ENCODE data around the gene ARL3. TPM values are rescaled to one million over a fixed set of nuclear protein-coding genes. Genes with fewer than 3 reads are reported as not detected.

ARL3 gene
- total RNA-seq, 4 donors from 2014 or later, result 7.1 to 9.8 (median 9.1) TPM

DNA sequence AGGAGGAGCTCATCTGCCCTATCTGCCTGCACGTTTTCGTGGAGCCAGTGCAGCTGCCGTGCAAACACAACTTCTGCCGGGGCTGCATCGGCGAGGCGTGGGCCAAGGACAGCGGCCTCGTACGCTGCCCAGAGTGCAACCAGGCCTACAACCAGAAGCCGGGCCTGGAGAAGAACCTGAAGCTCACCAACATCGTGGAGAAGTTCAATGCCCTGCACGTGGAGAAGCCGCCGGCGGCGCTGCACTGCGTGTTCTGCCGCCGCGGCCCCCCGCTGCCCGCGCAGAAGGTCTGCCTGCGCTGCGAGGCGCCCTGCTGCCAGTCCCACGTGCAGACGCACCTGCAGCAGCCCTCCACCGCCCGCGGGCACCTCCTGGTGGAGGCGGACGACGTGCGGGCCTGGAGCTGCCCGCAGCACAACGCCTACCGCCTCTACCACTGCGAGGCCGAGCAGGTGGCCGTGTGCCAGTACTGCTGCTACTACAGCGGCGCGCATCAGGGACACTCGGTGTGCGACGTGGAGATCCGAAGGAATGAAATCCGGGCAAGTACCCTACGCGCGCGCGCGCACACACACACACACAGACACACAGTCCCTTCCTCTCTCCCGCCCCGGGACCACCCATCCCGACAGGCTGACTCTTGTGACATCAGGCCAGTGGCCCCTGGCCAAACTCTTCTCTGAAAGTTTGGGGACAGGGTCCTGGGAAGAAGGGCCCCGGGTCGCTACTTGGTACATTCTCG, 69.4 kb downstream of the ARL3 start:
- ATAC-seq, result peak; percentile 13
- no CpG with 5 or more reads among the region's 62 CpGs for whole genome bisulfite sequencing, 2 donors (ENCODE audit: low coverage in 1 of 2)
- TF ChIP-seq, protein P1, sequence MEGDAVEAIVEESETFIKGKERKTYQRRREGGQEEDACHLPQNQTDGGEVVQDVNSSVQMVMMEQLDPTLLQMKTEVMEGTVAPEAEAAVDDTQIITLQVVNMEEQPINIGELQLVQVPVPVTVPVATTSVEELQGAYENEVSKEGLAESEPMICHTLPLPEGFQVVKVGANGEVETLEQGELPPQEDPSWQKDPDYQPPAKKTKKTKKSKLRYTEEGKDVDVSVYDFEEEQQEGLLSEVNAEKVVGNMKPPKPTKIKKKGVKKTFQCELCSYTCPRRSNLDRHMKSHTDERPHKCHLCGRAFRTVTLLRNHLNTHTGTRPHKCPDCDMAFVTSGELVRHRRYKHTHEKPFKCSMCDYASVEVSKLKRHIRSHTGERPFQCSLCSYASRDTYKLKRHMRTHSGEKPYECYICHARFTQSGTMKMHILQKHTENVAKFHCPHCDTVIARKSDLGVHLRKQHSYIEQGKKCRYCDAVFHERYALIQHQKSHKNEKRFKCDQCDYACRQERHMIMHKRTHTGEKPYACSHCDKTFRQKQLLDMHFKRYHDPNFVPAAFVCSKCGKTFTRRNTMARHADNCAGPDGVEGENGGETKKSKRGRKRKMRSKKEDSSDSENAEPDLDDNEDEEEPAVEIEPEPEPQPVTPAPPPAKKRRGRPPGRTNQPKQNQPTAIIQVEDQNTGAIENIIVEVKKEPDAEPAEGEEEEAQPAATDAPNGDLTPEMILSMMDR (IDR thresholded peaks at IDR 0.05), result peak in 3 of 4 experiments; percentile 75 to 81 (median 77)
- TF ChIP-seq EP300 (IDR thresholded peaks at IDR 0.05), result no peak
- TF ChIP-seq POLR2AphosphoS5 (IDR thresholded peaks at IDR 0.05), result peak; percentile 70
- TF ChIP-seq POLR2A (IDR thresholded peaks at IDR 0.05), result peak in 1 of 2 donors; percentile 39
- peak overlapping the region; percentile 50 to 69 for H3K4me3 ChIP-seq
- H3K36me3 ChIP-seq, result peaks cover 0 to 3% of the 10 kb centered on the region in 2 donors
- H3K27me3 ChIP-seq, result no peaks in the 10 kb centered on the region
- peaks cover 0 to 51% (median 29%) of the 10 kb centered on the region in 3 donors for H3K4me1 ChIP-seq
- peak overlapping the region; percentile 97 to 99 (median 98) for H3K27ac ChIP-seq
- H3K9me3 ChIP-seq, result no peaks in the 10 kb centered on the region

DNA sequence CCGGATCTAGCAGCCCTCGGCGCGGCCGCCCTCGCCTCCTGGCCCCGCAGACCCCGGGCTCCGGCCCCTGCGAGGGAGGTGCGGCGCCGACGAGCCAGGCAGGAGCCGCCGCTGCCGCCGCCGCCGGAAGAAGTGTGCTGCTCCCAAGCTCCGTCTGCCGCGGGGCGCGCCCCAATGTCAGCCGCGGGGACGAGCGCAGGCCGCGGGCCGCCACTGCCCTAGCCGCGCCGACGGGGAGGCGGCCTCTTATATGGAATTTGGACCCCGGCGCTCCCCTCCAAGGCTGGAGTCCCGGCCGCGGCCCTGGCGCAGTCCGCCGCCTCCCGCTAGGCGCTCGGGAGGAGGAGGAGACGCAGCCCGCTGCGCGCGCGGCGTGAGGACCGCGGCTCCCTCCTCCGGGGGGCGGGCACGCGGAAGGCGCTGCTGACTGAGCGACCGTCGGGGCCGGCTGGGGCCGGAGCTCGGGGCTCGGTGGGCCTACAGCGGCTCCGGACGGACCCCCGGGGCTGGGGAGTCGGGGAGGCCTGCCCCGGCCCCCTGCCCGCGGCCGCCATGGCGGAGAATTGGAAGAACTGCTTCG, 70.0 kb downstream of the ARL3 start, which contains the start of gene TRIM8:
Gene TRIM8 (plus strand): TSS at position 414 of the 580 bp plus-strand sequence. CDS start 139 bp downstream, at position 553.
- Histone ChIP-seq H3K9me3 (no peaks in the 10 kb centered on the region), H3K27ac (peak within 1 kb of the TSS; percentile 97 to 99 (median 98)), H3K4me1 (peaks cover 0 to 44% (median 23%) of the 10 kb centered on the region in 3 donors), H3K36me3 (peaks cover 0 to 3% of the 10 kb centered on the region in 2 donors), H3K27me3 (no peaks in the 10 kb centered on the region), H3K4me3 (peak within 1 kb of the TSS; percentile 50 to 69)
- no CpG with 5 or more reads among the region's 80 CpGs for WGBS, 2 donors (ENCODE audit: low coverage in 1 of 2)
- ATAC-seq, result no peak
- TF ChIP-seq POLR2A (IDR thresholded peaks at IDR 0.05) (peak in 1 of 2 donors; percentile 54), POLR2AphosphoS5 (IDR thresholded peaks at IDR 0.05) (no peak), EP300 (IDR thresholded peaks at IDR 0.05) (no peak)
- TF ChIP-seq, protein P1 (IDR thresholded peaks at IDR 0.05), result peak in 2 of 4 experiments; percentile 9 to 16

DNA sequence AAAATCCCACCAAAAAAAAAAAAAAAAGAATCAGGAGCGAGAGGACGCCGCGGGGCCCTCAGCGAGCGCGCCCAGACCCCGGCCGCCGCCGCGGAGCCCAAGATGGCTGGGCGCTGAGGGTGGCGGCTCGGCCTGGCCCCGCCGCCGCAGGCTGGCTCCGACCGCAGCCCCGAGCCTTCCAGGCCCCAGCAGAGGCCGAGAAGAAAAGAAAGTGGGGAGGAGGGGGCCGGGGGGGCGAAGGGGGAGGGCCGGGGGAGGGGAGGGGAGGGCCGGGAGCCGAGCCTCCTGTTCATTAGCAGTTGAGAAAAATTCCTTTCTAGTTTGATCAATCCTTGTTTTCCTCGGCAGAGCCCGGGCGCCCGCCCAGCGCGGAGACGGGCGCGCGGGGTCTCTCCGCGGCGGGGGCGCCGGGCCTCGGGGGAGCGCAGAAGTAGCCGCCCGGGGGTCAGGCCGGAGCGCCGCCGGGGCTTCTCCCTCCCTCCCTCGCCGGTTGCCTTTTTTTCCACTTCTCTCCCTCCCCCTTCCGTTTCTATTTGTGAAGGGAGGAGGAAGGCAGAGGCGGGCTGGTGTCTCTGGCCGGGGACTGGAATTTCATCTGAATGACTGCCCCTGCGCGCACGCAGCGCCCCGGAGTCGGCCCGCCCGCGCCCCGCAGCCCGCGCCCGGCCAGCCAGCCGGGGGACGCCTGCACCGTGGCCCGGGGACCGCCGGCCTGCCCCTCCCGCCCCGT, 70.7 kb downstream of the ARL3 start:
- Histone ChIP-seq H3K4me3 (peak overlapping the region; percentile 50 to 69), H3K36me3 (peaks cover 0 to 3% of the 10 kb centered on the region in 2 donors), H3K9me3 (no peaks in the 10 kb centered on the region), H3K4me1 (peaks cover 0 to 38% (median 16%) of the 10 kb centered on the region in 3 donors), H3K27me3 (no peaks in the 10 kb centered on the region), H3K27ac (peak overlapping the region; percentile 97 to 99 (median 98))
- peak; percentile 48 for TF ChIP-seq POLR2AphosphoS5 (IDR thresholded peaks at IDR 0.05)
- peak; percentile 77 to 80 for TF ChIP-seq POLR2A (IDR thresholded peaks at IDR 0.05)
- TF ChIP-seq, protein P1 (IDR thresholded peaks at IDR 0.05), result no peak
- TF ChIP-seq EP300 (IDR thresholded peaks at IDR 0.05), result no peak
- peak; percentile 6 for ATAC-seq
- 0% methylated on average over 5 to 15 of the region's 76 CpGs for WGBS, 2 donors (ENCODE audit: low coverage in 1 of 2)

DNA sequence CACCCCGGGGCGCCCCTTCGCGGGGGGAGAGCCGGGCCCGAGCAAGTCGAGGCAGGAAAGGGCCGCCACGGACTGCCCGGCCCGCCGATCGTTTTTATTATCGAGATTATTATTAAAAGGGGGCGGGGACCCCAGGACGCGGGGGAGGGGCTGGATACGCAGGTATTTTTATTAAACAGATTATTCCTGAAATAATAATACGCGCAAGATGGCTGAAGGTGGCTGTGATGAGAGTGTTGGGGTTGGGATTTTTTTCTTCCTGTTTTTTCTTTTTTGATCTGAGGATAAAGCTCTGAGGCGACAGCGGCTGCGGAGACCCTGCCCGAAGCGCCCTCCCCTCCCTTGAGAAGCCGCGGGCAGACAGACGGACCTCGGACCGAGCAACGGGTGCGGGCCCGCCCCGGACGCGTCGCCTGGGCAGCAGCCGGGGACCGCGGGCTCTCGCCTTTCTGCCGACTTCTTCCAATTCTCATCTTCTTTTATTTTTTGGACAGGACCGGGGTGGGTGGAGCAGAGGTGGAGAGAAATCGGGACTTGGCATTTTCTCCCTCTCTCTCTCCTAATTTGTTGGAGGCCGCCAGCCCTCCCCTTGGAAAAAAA, 71.4 kb downstream of the ARL3 start:
- WGBS, 2 donors (ENCODE audit: low coverage in 1 of 2), result 0 to 1% methylated on average over 5 to 13 of the region's 45 CpGs

More for the DNA sequence above, 71.4 kb downstream of the ARL3 start:
- Histone ChIP-seq H3K36me3 (no peaks in the 10 kb centered on the region), H3K27ac (peak overlapping the region; percentile 97 to 99 (median 98)), H3K4me3 (peak overlapping the region; percentile 50 to 69), H3K27me3 (no peaks in the 10 kb centered on the region), H3K4me1 (peaks cover 0 to 31% (median 10%) of the 10 kb centered on the region in 3 donors), H3K9me3 (no peaks in the 10 kb centered on the region)
- ATAC-seq, result peak; percentile 4
- peak; percentile 51 for TF ChIP-seq POLR2AphosphoS5 (IDR thresholded peaks at IDR 0.05)
- TF ChIP-seq, protein P1 (IDR thresholded peaks at IDR 0.05), result no peak
- peak; percentile 87 to 88 for TF ChIP-seq POLR2A (IDR thresholded peaks at IDR 0.05)
- TF ChIP-seq EP300 (IDR thresholded peaks at IDR 0.05), result no peak

All from gastroesophageal sphincter (tissue), 4 donors.